ENCODE data around the gene ZNF747. TPM values are rescaled to one million over a fixed set of nuclear protein-coding genes. Genes with fewer than 3 reads are reported as not detected.

Gene ZNF747
- total and polyA plus RNA-seq, 10 of the 15 experiments (the other 5 are each of a cell fraction or from before 2014, with no cell fraction given): 1.0 to 13.0 (median 7.2) TPM

GRCh38 chr16:30567160-30567990, 32.7 kb upstream of the ZNF747 start:
- intact Hi-C loops (cut with micrococcal nuclease; ENCODE audit: unreplicated experiment): no loop called here
- in situ Hi-C loops (cut with MboI): no loop called here
- H3K36me3 ChIP-seq (ENCODE audit: control insufficient read depth in 2 of 2, insufficient read depth in 2 of 2, low read length in 1 of 2): no peaks in the 10 kb centered on the region; a peak in 2 of 4 replicates
- no peaks in the 10 kb centered on the region for H4K20me1 ChIP-seq (ENCODE audit: control insufficient read depth, insufficient read depth)
- H3K27ac ChIP-seq (ENCODE audit: control insufficient read depth, insufficient read depth): peak overlapping the region; percentile 78
- peaks cover 27% of the 10 kb centered on the region for H3K4me1 ChIP-seq (ENCODE audit: control insufficient read depth, insufficient read depth, low read length)
- TF ChIP-seq RUNX3 (IDR thresholded peaks at IDR 0.05; ENCODE audit: low read length) (peak; percentile 38; the same call in 1 of the 2 replicates), CREB1 (IDR thresholded peaks at IDR 0.05; ENCODE audit: low read depth) (peak; percentile 38; the same call in 1 of the 2 replicates), IKZF1 (conservative IDR thresholded peaks at IDR 0.05) (0 out of 2 replicates have a peak, but pooled peaks have one; percentile 30), DPF2 (IDR thresholded peaks at IDR 0.05) (0 out of 2 replicates have a peak, but pooled peaks have one; percentile 9), CREM (IDR thresholded peaks at IDR 0.05; ENCODE audit: low read depth) (peak; percentile 59; the same call in 1 of the 2 replicates), MTA3 (IDR thresholded peaks at IDR 0.05; ENCODE audit: borderline replicate concordance, low read length) (no peak), ZNF24 (IDR thresholded peaks at IDR 0.05) (peak; percentile 98), RELA (IDR thresholded peaks at IDR 0.05; ENCODE audit: borderline replicate concordance, partially characterized antibody) (peak; percentile 39)
- TF ChIP-seq, protein P1, sequence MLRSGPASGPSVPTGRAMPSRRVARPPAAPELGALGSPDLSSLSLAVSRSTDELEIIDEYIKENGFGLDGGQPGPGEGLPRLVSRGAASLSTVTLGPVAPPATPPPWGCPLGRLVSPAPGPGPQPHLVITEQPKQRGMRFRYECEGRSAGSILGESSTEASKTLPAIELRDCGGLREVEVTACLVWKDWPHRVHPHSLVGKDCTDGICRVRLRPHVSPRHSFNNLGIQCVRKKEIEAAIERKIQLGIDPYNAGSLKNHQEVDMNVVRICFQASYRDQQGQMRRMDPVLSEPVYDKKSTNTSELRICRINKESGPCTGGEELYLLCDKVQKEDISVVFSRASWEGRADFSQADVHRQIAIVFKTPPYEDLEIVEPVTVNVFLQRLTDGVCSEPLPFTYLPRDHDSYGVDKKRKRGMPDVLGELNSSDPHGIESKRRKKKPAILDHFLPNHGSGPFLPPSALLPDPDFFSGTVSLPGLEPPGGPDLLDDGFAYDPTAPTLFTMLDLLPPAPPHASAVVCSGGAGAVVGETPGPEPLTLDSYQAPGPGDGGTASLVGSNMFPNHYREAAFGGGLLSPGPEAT (IDR thresholded peaks at IDR 0.05; ENCODE audit: low read depth): 0 out of 2 replicates have a peak, but pooled peaks have one; percentile 28
- TF ChIP-seq, protein P2, sequence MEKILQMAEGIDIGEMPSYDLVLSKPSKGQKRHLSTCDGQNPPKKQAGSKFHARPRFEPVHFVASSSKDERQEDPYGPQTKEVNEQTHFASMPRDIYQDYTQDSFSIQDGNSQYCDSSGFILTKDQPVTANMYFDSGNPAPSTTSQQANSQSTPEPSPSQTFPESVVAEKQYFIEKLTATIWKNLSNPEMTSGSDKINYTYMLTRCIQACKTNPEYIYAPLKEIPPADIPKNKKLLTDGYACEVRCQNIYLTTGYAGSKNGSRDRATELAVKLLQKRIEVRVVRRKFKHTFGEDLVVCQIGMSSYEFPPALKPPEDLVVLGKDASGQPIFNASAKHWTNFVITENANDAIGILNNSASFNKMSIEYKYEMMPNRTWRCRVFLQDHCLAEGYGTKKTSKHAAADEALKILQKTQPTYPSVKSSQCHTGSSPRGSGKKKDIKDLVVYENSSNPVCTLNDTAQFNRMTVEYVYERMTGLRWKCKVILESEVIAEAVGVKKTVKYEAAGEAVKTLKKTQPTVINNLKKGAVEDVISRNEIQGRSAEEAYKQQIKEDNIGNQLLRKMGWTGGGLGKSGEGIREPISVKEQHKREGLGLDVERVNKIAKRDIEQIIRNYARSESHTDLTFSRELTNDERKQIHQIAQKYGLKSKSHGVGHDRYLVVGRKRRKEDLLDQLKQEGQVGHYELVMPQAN (conservative IDR thresholded peaks at IDR 0.05): no peak
- ChIA-PET RAD21 (ENCODE audit: unreplicated experiment) (interaction anchor here (0.6 to 4.4 kb wide), 7 partner anchors 9 to 137 kb away, joined by 3 to 22 read pairs (median 7); partner anchors contain the start of genes DCTPP1, ZNF747 and ZNF764), POLR2A (interaction anchor here (0.5 to 1.7 kb wide), 7 partner anchors 9 to 167 kb away, joined by 3 to 10 read pairs (median 3); partner anchors contain the start of genes PRR14 and ZNF764), SMC1A (ENCODE audit: uncharacterized antibody, unreplicated experiment) (interaction anchor here (1.0 to 1.9 kb wide), 3 partner anchors 9 to 137 kb away, joined by 3 to 12 read pairs (median 4); partner anchors contain the start of genes DCTPP1 and ZNF764), CTCF (interaction anchor here (0.7 to 2.6 kb wide), 6 partner anchors 9 to 138 kb away, joined by 3 to 19 read pairs (median 6); partner anchors contain the start of genes DCTPP1 and ZNF764)
- DNase-seq (ENCODE audit: low read depth, low spot score): no peak
- H3K27me3 ChIP-seq (replicated peaks in 1 of 2; ENCODE audit: control insufficient read depth in 2 of 2, insufficient read depth in 2 of 2, low read length in 1 of 2): no peaks in the 10 kb centered on the region
- 36% methylated on average over 14 of the region's 14 CpGs for WGBS (ENCODE audit: insufficient coverage, insufficient replicate concordance, low lambda C conversion rate, missing lambda C conversion rate)
- peaks cover 11% of the 10 kb centered on the region for H3K79me2 ChIP-seq (ENCODE audit: control insufficient read depth, insufficient read depth, low read length)
- no peak overlapping the region for H3K4me3 ChIP-seq
- no peaks in the 10 kb centered on the region for H3K9me3 ChIP-seq (replicated peaks; ENCODE audit: control insufficient read depth, insufficient read depth, low read length)
- H2AFZ ChIP-seq (ENCODE audit: control insufficient read depth, low read depth, low read length): no peak overlapping the region
- BruUV-seq (replicated peaks): no TSS peak
- no peak for FAIRE-seq
- H3K4me2 ChIP-seq (ENCODE audit: control insufficient read depth, insufficient read depth): peak overlapping the region; percentile 89
- peak overlapping the region; percentile 35 for H3K9ac ChIP-seq (ENCODE audit: control insufficient read depth, insufficient read depth, low read length)
- peak; percentile 18 for ATAC-seq
